Ectodermal cell (in vitro differentiated cells): ENCODE data around the gene PRODH.
"Not testable (repeated sequence)": the region's sequence is repeated elsewhere in the genome, so short reads cannot be mapped to it uniquely, and the experiment has no call there.

ENCODE experiments used
- H3K27ac ChIP-seq: 2 replicates; pipeline ENCODE4 v1.7.0; 2013; ENCODE audit warnings: mild to moderate bottlenecking, low read depth, low read length; ENCODE audit not compliant: insufficient read depth, poor library complexity, severe bottlenecking
- H3K27me3 ChIP-seq: 2 replicates; pipeline ENCODE4 v1.7.0; 2013; ENCODE audit warnings: mild to moderate bottlenecking, low read length; ENCODE audit not compliant: insufficient read depth, control insufficient read depth, poor library complexity, severe bottlenecking
- H3K36me3 ChIP-seq: one replicate; pipeline ENCODE4 v1.7.0; 2013; ENCODE audit warnings: low read length; ENCODE audit not compliant: control insufficient read depth, insufficient read depth
- H3K4me1 ChIP-seq: one replicate; pipeline ENCODE4 v1.7.0; 2013; ENCODE audit warnings: low read length; ENCODE audit not compliant: control insufficient read depth, insufficient read depth
- H3K4me3 ChIP-seq: 2 replicates; pipeline ENCODE4 v1.7.0; 2013; ENCODE audit warnings: low read depth, low read length, control low read depth; ENCODE audit not compliant: insufficient read depth
- H3K9me3 ChIP-seq: 2 replicates; pipeline ENCODE4 v1.7.0; 2013; ENCODE audit warnings: mild to moderate bottlenecking, low read length, moderate library complexity; ENCODE audit not compliant: control insufficient read depth
- WGBS, 2 experiments: methylation state at CpG; one replicate each; pipeline ENCODE4 v1.1.7; 2013; ENCODE audit warnings: missing lambda C conversion rate in 2 of 2; 5-methylcytosine and 5-hydroxymethylcytosine counted together

Gene PRODH

GRCh38 chr22:18954303-18954989 lies 18.4 kb upstream of the PRODH start:
- H3K36me3 ChIP-seq, H3K4me1 ChIP-seq, H3K27me3 ChIP-seq, H3K9me3 ChIP-seq, H3K4me3 ChIP-seq, H3K27ac ChIP-seq: not testable (repeated sequence)
- 15 to 16% methylated on average over 12 of the region's 14 CpGs for WGBS, 2 experiments

- H3K4me1 ChIP-seq, H3K27ac ChIP-seq, H3K27me3 ChIP-seq, H3K36me3 ChIP-seq, H3K4me3 ChIP-seq, H3K9me3 ChIP-seq: not testable (repeated sequence)
- 89 to 93% methylated on average over 13 to 14 of the region's 14 CpGs for WGBS, 2 experiments
Measured at GRCh38 chr22:18953128-18953527, 17.0 kb upstream of the PRODH start.

GRCh38 chr22:18952022-18952421 lies 15.9 kb upstream of the PRODH start:
- H3K27ac ChIP-seq: no peak overlapping the region
- peaks cover 5% of the 10 kb centered on the region for H3K4me1 ChIP-seq
- H3K36me3 ChIP-seq: no peaks in the 10 kb centered on the region
- no peaks in the 10 kb centered on the region for H3K27me3 ChIP-seq
- no peak overlapping the region for H3K4me3 ChIP-seq
- no peaks in the 10 kb centered on the region for H3K9me3 ChIP-seq
- WGBS, 2 experiments: 92 to 96% methylated on average over 6 of the region's 6 CpGs

- Histone ChIP-seq H3K27ac (no peak overlapping the region), H3K36me3 (no peaks in the 10 kb centered on the region), H3K27me3 (no peaks in the 10 kb centered on the region), H3K4me3 (no peak overlapping the region), H3K9me3 (no peaks in the 10 kb centered on the region), H3K4me1 (peaks cover 5% of the 10 kb centered on the region)
- 92 to 95% methylated on average over 5 of the region's 5 CpGs for WGBS, 2 experiments
Measured at GRCh38 chr22:18950141-18950540, 14.0 kb upstream of the PRODH start.

GRCh38 chr22:18947905-18948304 lies 11.8 kb upstream of the PRODH start:
- peaks cover 5% of the 10 kb centered on the region for H3K4me1 ChIP-seq
- no peak overlapping the region for H3K27ac ChIP-seq
- WGBS, 2 experiments: 85 to 86% methylated on average over 12 of the region's 12 CpGs

GRCh38 chr22:18947105-18947504 lies 11.0 kb upstream of the PRODH start:
- not testable (repeated sequence) for H3K27me3 ChIP-seq, H3K4me1 ChIP-seq, H3K4me3 ChIP-seq, H3K27ac ChIP-seq, H3K9me3 ChIP-seq, H3K36me3 ChIP-seq
- 4 to 18% methylated on average over 5 of the region's 9 CpGs for WGBS, 2 experiments

More at GRCh38 chr22:18947905-18948304, 11.8 kb upstream of the PRODH start:
- Histone ChIP-seq H3K4me3 (no peak overlapping the region), H3K9me3 (no peaks in the 10 kb centered on the region), H3K27me3 (no peaks in the 10 kb centered on the region), H3K36me3 (no peaks in the 10 kb centered on the region)

- H3K36me3 ChIP-seq, H3K4me3 ChIP-seq, H3K9me3 ChIP-seq, H3K27ac ChIP-seq, H3K4me1 ChIP-seq, H3K27me3 ChIP-seq: not testable (repeated sequence)
- WGBS, 2 experiments: no CpG with 5 or more reads among the region's 8 CpGs
Measured at GRCh38 chr22:18938691-18939090, 2.6 kb upstream of the PRODH start.

- not testable (repeated sequence) for H3K9me3 ChIP-seq, H3K4me1 ChIP-seq, H3K36me3 ChIP-seq, H3K27ac ChIP-seq, H3K27me3 ChIP-seq, H3K4me3 ChIP-seq
- WGBS, 2 experiments: no CpG with 5 or more reads among the region's 7 CpGs
Measured at GRCh38 chr22:18934688-18935087, 1.4 kb downstream of the PRODH start.

GRCh38 chr22:18933914-18934313 lies 2.2 kb downstream of the PRODH start:
- Histone ChIP-seq H3K36me3 (no peaks in the 10 kb centered on the region), H3K4me3 (no peak overlapping the region), H3K27me3 (no peaks in the 10 kb centered on the region), H3K4me1 (no peaks in the 10 kb centered on the region), H3K9me3 (no peaks in the 10 kb centered on the region), H3K27ac (no peak overlapping the region)
- WGBS, 2 experiments: no CpG with 5 or more reads among the region's 7 CpGs

- H3K9me3 ChIP-seq: no peaks in the 10 kb centered on the region
- H3K36me3 ChIP-seq: no peaks in the 10 kb centered on the region
- WGBS, 2 experiments: no CpG with 5 or more reads among the region's 16 CpGs
- no peaks in the 10 kb centered on the region for H3K27me3 ChIP-seq
- no peaks in the 10 kb centered on the region for H3K4me1 ChIP-seq
- H3K4me3 ChIP-seq: no peak overlapping the region
- no peak overlapping the region for H3K27ac ChIP-seq
Measured at GRCh38 chr22:18931905-18932652, 4.0 kb downstream of the PRODH start.
